Fibroblast of the aortic adventitia (primary cell): Measurements from ENCODE around the gene HDAC3. TPM values are rescaled to one million over a fixed set of nuclear protein-coding genes. Genes with fewer than 3 reads are reported as not detected.

Experiments used
- DNase-seq: peaks from one replicate; pipeline ENCODE4 v3.0.0-alpha.2; 2010; ENCODE audit warnings: low read depth
- H3K4me3 ChIP-seq: 2 replicates; pipeline ENCODE4 v1.5.1; 2011; ENCODE audit warnings: low read depth, mild to moderate bottlenecking, control low read depth, low read length, moderate library complexity
- total RNA-seq: library from RNA; depleted of rRNA; stranded (reverse); fragments of >200 nt; gene quantifications from 2 replicates; pipeline ENCODE4 v1.2.3, GENCODE V29; 2012; ENCODE audit warnings: low replicate concordance
- TF ChIP-seq, protein P1 (sequence below): IDR thresholded peaks from 2 replicates; pipeline ENCODE4 v1.5.1; 2011; ENCODE audit warnings: mild to moderate bottlenecking, low read length, control low read depth, inconsistent platforms; ENCODE audit not compliant: insufficient read depth

HDAC3 gene
- total RNA-seq: 48.4 and 51.4 TPM in 2 replicates

DNA sequence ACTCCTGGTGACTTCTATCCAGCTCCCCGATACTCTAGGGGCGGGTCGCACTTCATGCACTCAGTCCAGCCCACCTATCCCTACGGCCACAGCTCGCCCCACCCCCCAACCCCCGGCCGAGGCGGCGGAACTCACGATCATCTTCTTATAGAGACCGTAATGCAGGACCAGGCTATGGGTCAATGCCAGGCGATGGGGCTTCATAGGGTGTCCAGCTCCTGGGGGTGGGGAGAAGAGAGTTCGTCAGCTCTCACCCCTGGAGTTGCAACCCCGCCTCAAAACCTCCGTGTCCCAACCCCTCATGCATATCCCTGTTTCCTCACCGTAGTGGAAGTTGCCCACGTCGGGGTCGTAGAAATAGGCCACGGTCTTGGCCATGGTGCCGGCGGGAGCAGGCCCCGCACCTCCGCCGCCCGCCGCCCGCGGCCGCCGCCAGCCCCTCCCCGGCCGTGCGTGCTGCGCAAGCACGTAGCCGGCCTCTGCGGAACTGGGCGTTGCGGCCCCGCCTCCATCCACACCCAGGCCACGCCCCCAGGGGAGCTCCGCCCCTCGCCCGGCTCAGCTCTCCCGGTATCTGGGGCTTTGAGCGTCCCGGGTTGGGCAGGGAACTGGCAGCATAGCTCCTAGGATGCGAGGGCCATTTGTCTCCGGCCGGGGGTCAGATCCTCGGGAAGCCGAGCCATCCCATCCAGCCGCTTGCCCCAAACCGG lies at the start of gene HDAC3, which contains the start of gene RELL2:
HDAC3 (minus strand) TSS at position 437 of the 710 bp plus-strand sequence; CDS start at position 378, 59 bp downstream.
RELL2 (plus strand) TSS at position 585 of the 710 bp plus-strand sequence. CDS start 1,229 bp downstream, outside the sequence.
- TF ChIP-seq, protein P1, sequence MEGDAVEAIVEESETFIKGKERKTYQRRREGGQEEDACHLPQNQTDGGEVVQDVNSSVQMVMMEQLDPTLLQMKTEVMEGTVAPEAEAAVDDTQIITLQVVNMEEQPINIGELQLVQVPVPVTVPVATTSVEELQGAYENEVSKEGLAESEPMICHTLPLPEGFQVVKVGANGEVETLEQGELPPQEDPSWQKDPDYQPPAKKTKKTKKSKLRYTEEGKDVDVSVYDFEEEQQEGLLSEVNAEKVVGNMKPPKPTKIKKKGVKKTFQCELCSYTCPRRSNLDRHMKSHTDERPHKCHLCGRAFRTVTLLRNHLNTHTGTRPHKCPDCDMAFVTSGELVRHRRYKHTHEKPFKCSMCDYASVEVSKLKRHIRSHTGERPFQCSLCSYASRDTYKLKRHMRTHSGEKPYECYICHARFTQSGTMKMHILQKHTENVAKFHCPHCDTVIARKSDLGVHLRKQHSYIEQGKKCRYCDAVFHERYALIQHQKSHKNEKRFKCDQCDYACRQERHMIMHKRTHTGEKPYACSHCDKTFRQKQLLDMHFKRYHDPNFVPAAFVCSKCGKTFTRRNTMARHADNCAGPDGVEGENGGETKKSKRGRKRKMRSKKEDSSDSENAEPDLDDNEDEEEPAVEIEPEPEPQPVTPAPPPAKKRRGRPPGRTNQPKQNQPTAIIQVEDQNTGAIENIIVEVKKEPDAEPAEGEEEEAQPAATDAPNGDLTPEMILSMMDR: no peak
- DNase-seq: peak; percentile 81
- peak within 1 kb of the TSS; percentile 100 for H3K4me3 ChIP-seq

DNA sequence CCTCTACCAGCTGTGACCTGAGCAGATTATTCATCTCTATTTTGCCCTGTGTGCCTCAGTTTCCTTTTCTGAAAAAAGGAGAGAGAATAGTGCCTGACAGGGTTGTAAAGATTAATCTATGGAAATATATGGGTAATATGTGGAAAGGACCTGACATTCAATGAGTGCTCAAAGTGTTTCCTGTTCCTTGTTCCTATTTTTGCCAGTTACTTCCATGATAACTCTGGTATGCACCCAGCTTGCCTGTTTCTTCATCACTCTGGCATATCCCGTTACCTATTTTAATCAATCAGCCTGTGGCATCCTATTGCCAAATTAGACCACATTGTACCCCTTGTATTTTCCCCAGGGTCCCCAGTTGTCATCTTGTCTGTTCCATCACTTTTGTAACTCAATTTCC lies 48.9 kb upstream of the HDAC3 start:
- no peak for DNase-seq
- no peak overlapping the region for H3K4me3 ChIP-seq

DNA sequence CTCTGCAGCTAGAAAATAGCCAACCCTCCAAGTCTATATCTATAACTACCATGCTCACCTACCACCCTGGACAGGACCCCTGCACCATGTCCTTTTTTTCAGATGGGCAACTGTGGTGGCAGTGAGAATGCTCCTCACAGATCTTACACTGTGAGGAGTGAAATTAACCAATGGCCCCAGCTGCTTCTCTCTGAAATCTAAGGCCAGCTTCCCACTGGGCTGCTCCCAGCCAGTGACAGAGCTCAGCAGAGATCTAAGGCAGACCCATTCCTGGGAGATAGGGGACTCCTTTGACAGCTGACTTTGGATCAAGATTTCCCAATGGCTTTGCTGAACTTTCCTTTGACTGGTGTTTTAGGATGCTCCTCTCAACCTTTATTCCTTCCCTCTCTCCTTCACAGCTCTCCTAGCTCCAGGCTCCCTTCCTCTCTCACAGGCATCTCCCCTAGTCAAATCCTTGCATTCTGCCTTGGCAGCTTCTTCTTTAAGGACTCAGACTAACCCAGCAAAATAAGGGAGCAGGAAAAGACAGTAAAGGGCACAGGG lies 47.0 kb upstream of the HDAC3 start:
- DNase-seq: no peak
- TF ChIP-seq, protein P1: no peak
- H3K4me3 ChIP-seq: no peak overlapping the region

More for the DNA sequence above, 48.9 kb upstream of the HDAC3 start:
- TF ChIP-seq, protein P1: no peak

DNA sequence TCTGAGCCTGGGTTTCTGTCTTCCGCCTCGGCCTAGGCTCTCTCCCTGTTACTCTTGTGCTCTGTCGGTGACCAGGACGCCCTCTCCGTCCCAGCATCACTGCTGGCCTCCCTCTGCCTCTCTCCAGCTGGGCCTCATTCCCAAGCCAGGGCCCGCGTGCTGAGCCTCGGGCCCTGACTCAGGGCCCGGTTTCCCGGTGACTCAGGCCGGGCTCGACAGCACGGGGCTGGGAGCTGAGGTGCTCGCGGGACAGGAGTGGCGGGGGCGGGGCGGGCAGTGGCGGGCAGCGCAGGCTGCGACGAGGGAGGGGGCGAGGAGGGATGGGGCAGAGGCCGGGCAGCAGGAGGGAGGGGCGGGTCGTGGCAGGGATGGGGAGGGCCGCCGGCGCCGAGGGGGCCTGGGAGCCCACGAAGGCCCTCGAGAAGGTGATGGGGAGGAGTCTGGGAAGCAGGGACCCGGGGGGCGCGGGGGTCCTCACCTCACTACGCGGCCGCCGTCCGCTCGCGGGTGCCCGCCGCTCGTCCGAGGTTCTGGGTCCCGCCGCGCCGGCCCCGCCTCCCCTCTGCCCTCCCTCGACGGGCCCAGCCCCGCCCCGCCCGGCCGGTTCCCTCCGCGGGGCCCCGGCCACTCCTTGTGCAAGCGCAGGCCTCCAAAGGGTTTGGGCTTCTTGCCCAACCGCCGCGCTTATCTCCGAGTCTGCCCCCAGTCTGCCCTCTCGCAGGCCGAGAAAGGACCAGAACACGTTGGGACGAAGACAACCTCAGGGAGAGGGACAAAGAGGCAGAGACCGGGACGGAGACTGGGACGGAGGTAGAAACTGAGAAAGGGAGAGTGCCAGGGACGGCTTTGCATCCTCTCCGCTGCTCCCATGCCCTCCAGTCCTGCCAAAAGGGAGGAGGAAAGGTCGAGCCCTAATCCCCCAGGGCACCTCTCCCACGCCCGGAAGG lies 45.3 kb upstream of the HDAC3 start, which contains the start of gene ARAP3:
ARAP3 (minus strand) TSS at position 536 of the 947 bp plus-strand sequence. CDS start 1,744 bp downstream, outside the sequence.
- H3K4me3 ChIP-seq: peak within 1 kb of the TSS; percentile 64
- DNase-seq: peak; percentile 80
- TF ChIP-seq, protein P1: no peak

DNA sequence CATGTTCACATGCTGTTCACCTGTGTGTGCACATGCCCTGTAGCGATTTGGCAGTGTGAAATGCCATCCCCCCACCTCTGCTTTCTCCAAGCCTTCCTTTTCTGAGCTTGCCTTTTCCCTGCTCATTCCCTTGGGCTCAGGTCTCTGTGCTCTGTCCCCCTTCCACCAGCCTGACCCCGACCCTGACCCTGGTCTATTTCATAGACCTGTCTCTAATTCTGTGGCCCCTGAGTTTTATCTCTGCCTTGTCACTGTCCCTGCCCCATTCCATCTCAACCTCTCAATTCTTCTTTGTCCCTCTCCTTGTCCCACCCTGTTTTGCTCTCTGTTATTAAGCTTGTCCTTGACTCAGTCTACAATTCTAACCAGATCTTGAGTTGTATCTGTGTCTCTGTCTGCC lies 44.6 kb upstream of the HDAC3 start:
- TF ChIP-seq, protein P1: no peak
- no peak for DNase-seq
- peak overlapping the region; percentile 64 for H3K4me3 ChIP-seq

DNA sequence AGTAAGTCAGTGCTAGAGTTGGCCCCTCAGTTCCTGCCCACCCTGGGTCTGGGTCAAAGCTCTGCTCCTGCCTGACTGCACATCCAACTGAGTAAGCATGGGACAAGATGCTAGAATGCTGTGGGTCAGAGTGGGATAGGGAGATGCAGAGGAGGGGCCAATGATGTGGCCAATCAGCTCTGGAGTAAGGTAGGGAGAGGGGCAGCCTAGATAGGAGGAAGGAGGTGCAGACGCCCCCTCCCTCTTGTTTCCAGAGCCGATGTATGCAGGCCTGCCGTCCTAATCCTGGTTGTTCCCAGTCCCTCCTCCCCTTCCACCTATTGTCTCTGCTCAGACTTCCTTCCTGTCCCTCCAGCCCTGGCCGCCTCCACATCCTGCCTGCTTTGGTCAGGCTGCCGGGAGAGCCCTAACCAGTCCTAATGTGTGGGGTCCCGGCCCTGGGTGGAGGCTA lies 44.1 kb upstream of the HDAC3 start:
- DNase-seq: peak; percentile 30
- H3K4me3 ChIP-seq: peak overlapping the region; percentile 64
- TF ChIP-seq, protein P1: no peak
